Endothelial cell of umbilical vein (primary cell): ENCODE measurements around the gene MORN5. TPM values are rescaled to one million over a fixed set of nuclear protein-coding genes. Genes with fewer than 3 reads are reported as not detected.

Experiments
- BruUV-seq: library from RNA; stranded (reverse); fragments of 400-500 nt; replicated peaks from 2 replicates; lab custom pipeline; 2021; lab: Mats Ljungman, UMichigan
- CTCF ChIA-PET: fragments of 300-600, 350-600 bp; sonication (Branson Sonifier 250); formaldehyde crosslinking; loops from one replicate; lab custom pipeline; 2021; ENCODE audit warnings: antibody characterized with exemption, inconsistent platforms; lab: Charles Lee
- POLR2A ChIA-PET: fragments of 300-600, 350-600 bp; sonication (Branson Sonifier 250); formaldehyde crosslinking; loops from one replicate; lab custom pipeline; 2021; ENCODE audit warnings: antibody characterized with exemption, inconsistent platforms; lab: Charles Lee
- DNase-seq: peaks from one replicate; pipeline ENCODE4 v3.0.0-alpha.2; 2011; ENCODE audit warnings: low read depth, low spot score
- FAIRE-seq: peaks from 2 replicates; lab custom pipeline; 2011; peaks lifted over from hg19 to GRCh38; lab: Jason Lieb, UNC
- H2AFZ ChIP-seq: 2 replicates; pipeline ENCODE4 v1.6.0; 2012; ENCODE audit warnings: low read depth, low read length, control low read depth, inconsistent platforms
- H3K27ac ChIP-seq: 2 replicates; pipeline ENCODE4 v1.5.1; 2011; ENCODE audit warnings: low read depth, mild to moderate bottlenecking, control low read depth, low read length, moderate library complexity; ENCODE audit not compliant: insufficient read depth
- H3K27me3 ChIP-seq, 2 experiments: 2 replicates each; pipeline versions ENCODE4 v1.6.0 to v1.6.1; 2011; ENCODE audit warnings: low read length in 2 of 2, mixed read lengths in 1 of 2; ENCODE audit not compliant: control insufficient read depth in 2 of 2, insufficient read depth in 2 of 2
- H3K36me3 ChIP-seq, 2 experiments: 2 replicates in 1 of 2; 3 replicates in 1 of 2; pipeline ENCODE4 v1.5.1; 2011; ENCODE audit warnings: low read length in 2 of 2, mild to moderate bottlenecking in 1 of 2, moderate library complexity in 1 of 2; ENCODE audit not compliant: control insufficient read depth in 2 of 2, insufficient read depth in 2 of 2; ENCODE audit errors: extremely low read depth in 1 of 2
- H3K4me1 ChIP-seq: 3 replicates; pipeline ENCODE4 v1.5.1; 2011; ENCODE audit warnings: mild to moderate bottlenecking, low read length; ENCODE audit not compliant: control insufficient read depth, insufficient read depth; ENCODE audit errors: extremely low read depth
- H3K4me2 ChIP-seq: 2 replicates; pipeline ENCODE4 v1.6.1; 2011; ENCODE audit warnings: low read length, control low read depth, mixed read lengths; ENCODE audit not compliant: insufficient read depth
- H3K4me3 ChIP-seq, 3 experiments: fragments of 200-600 bp in 1 of 3; sonication (generic), shearing (Covaris generic) in 1 of 3; replicated peaks in 1 of 3; 2 replicates each; pipeline ENCODE4 v1.5.1; 2011 to 2016; ENCODE audit warnings: control low read depth in 3 of 3, low read length in 3 of 3, mild to moderate bottlenecking in 2 of 3, inconsistent platforms in 1 of 3, low read depth in 1 of 3, moderate library complexity in 1 of 3; ENCODE audit not compliant: insufficient read depth in 1 of 3
- H3K79me2 ChIP-seq: 2 replicates; pipeline ENCODE4 v1.6.0; 2012; ENCODE audit warnings: low read length, inconsistent platforms; ENCODE audit not compliant: control insufficient read depth, insufficient read depth
- H3K9ac ChIP-seq: replicated peaks from 2 replicates; pipeline ENCODE3; 2011; ENCODE audit warnings: low read length, control low read depth; ENCODE audit not compliant: insufficient read depth; ENCODE audit errors: extremely low read depth
- H3K9me1 ChIP-seq: replicated peaks from 3 replicates; pipeline ENCODE4 v1.6.0; 2011; ENCODE audit warnings: mild to moderate bottlenecking, low read length; ENCODE audit not compliant: control insufficient read depth, insufficient read depth; ENCODE audit errors: extremely low read depth
- H3K9me3 ChIP-seq: replicated peaks from 2 replicates; pipeline ENCODE4 v1.5.1; 2012; ENCODE audit warnings: low read length, inconsistent platforms; ENCODE audit not compliant: control insufficient read depth, insufficient read depth
- H4K20me1 ChIP-seq: replicated peaks from 2 replicates; pipeline ENCODE3; 2011; ENCODE audit warnings: mild to moderate bottlenecking, low read length; ENCODE audit not compliant: control insufficient read depth, insufficient read depth; ENCODE audit errors: extremely low read depth
- CTCF ChIP-seq, 2 donors: IDR thresholded peaks; 1 replicate in 1 of 2; 2 replicates in 1 of 2; pipeline ENCODE4 v1.5.1; 2011; ENCODE audit warnings: low read length in 2 of 2, mild to moderate bottlenecking in 2 of 2, moderate library complexity in 2 of 2, control low read depth in 1 of 2, inconsistent platforms in 1 of 2, low read depth in 1 of 2; ENCODE audit not compliant: insufficient read depth in 1 of 2; ENCODE audit errors: extremely low read depth in 1 of 2
- EZH2 ChIP-seq: IDR thresholded peaks from 2 replicates; pipeline ENCODE4 v1.6.1; 2012; ENCODE audit warnings: borderline replicate concordance, low read depth, mild to moderate bottlenecking, moderate library complexity, low read length, inconsistent platforms; ENCODE audit not compliant: severe bottlenecking
- FOS ChIP-seq: IDR thresholded peaks from 2 replicates; pipeline ENCODE4 v1.6.1; 2011; ENCODE audit warnings: mild to moderate bottlenecking, low read length, moderate library complexity, borderline replicate concordance; ENCODE audit not compliant: insufficient read depth
- GATA2 ChIP-seq: IDR thresholded peaks from 2 replicates; pipeline ENCODE4 v1.7.0; 2011; ENCODE audit warnings: low read depth, mild to moderate bottlenecking, moderate library complexity, mixed read lengths, low read length; ENCODE audit not compliant: insufficient read length, insufficient read depth
- JUN ChIP-seq: IDR thresholded peaks from 2 replicates; pipeline ENCODE4 v1.6.1; 2011; ENCODE audit warnings: borderline replicate concordance, low read depth; ENCODE audit not compliant: insufficient read length, insufficient read depth
- MAX ChIP-seq: IDR thresholded peaks from 2 replicates; pipeline ENCODE4 v1.6.1; 2011; ENCODE audit not compliant: insufficient read depth, insufficient read length
- MYC ChIP-seq: IDR thresholded peaks from one replicate; pipeline ENCODE4 v1.6.1; 2011; ENCODE audit warnings: mild to moderate bottlenecking, low read depth, low read length
- POLR2A ChIP-seq: IDR thresholded peaks from 2 replicates; pipeline ENCODE4 v1.6.1; 2012; ENCODE audit warnings: low read depth, mild to moderate bottlenecking, control low read depth, low read length
- POLR2AphosphoS5 ChIP-seq: IDR thresholded peaks from 2 replicates; pipeline ENCODE4 v1.6.1; 2012; ENCODE audit warnings: low read depth, mild to moderate bottlenecking, control low read depth, low read length, moderate library complexity; ENCODE audit not compliant: insufficient read depth
- dilution Hi-C: fragments of 300-500 bp; cut with MboI; formaldehyde crosslinking; loops from one replicate; pipeline ENCODE4 v1.15.0; 2019; ENCODE audit warnings: low sequenced_read_pairs; ENCODE audit not compliant: extremely low pct_ligation_motif_present
- intact Hi-C: fragments of 100-400 bp; cut with micrococcal nuclease; formaldehyde crosslinking; loops from one replicate; pipeline ENCODE4 v1.10.0; 2022
- polyA plus RNA-seq, 4 experiments: library from polyadenylated mRNA; depleted of rRNA in 3 of 4; stranded (reverse) in 3 of 4; unstranded in 1 of 4; fragments of >200 nt; gene quantifications; 2 replicates each; pipeline versions ENCODE4 v1.2.1 to v1.2.3, GENCODE V29; 2011 to 2012; ENCODE audit warnings: missing spikeins in 1 of 4
- total RNA-seq: library from RNA; stranded (reverse); gene quantifications from 2 replicates; pipeline ENCODE4 v1.2.3, GENCODE V29; 2021

MORN5 gene
- total and polyA plus RNA-seq, 2 donors (not counting 3 experiments of a cell fraction or from before 2014, with no cell fraction given), result not detected

GRCh38 chr9:122121931-122122330 is 37.8 kb upstream of the MORN5 start:
- Histone ChIP-seq H3K27ac (no peak overlapping the region), H3K4me1 (peaks cover 7% of the 10 kb centered on the region), H3K27me3 (no peaks in the 10 kb centered on the region), H3K36me3 (no peaks in the 10 kb centered on the region), H3K79me2 (no peaks in the 10 kb centered on the region), H3K9me3 (no peaks in the 10 kb centered on the region), H2AFZ (no peak overlapping the region), H3K4me3 (no peak overlapping the region), H4K20me1 (no peaks in the 10 kb centered on the region), H3K9ac (no peak overlapping the region), H3K9me1 (no peaks in the 10 kb centered on the region), H3K4me2 (no peak overlapping the region)
- dilution Hi-C loops (loop anchor here (25.0 kb wide), 1 partner anchor 240 kb away; the partner anchor contains the start of gene PTGS1), intact Hi-C loops (no loop called here)
- ChIA-PET CTCF (interaction anchor here (0.8 to 14.3 kb wide), 12 partner anchors 14 to 577 kb away, joined by 3 to 576 read pairs (median 6); no protein-coding TSS in a partner anchor), POLR2A (no interaction called here)
- TF ChIP-seq GATA2 (no peak), JUN (no peak), CTCF (IDR thresholded peaks at IDR 0.05; ENCODE audit: extremely low read depth in 1 of 2, insufficient read depth in 1 of 2, low read depth in 1 of 2, low read length in 2 of 2) (no peak), FOS (no peak), POLR2A (no peak), EZH2 (no peak), MYC (no peak), MAX (no peak), POLR2AphosphoS5 (no peak)
- DNase-seq (no peak), FAIRE-seq (no peak)
- BruUV-seq, result no TSS peak
